Bone marrow (tissue), 2 donors: ENCODE measurements around the gene KLHL11.

ENCODE experiments used
- DNase-seq, 2 donors: peaks; one replicate each; lab custom pipeline; 2025; lab: John Stamatoyannopoulos, UW

Gene KLHL11

GRCh38 chr17:41810659-41811548 lies 54.3 kb downstream of the KLHL11 start:
- no peak for DNase-seq

GRCh38 chr17:41806685-41807445 lies 58.4 kb downstream of the KLHL11 start:
- DNase-seq: no peak
